ENCODE measurements around the gene KCNS1.

GRCh38 chr20:45118028-45118427 lies 17.1 kb upstream of the KCNS1 start:
- TF ChIP-seq CTCF (IDR thresholded peaks at IDR 0.05) = no peak
- no peak for TF ChIP-seq POLR2A (IDR thresholded peaks at IDR 0.05)
